ENCODE results near the gene MKRN2OS.

The MKRN2OS gene

DNA sequence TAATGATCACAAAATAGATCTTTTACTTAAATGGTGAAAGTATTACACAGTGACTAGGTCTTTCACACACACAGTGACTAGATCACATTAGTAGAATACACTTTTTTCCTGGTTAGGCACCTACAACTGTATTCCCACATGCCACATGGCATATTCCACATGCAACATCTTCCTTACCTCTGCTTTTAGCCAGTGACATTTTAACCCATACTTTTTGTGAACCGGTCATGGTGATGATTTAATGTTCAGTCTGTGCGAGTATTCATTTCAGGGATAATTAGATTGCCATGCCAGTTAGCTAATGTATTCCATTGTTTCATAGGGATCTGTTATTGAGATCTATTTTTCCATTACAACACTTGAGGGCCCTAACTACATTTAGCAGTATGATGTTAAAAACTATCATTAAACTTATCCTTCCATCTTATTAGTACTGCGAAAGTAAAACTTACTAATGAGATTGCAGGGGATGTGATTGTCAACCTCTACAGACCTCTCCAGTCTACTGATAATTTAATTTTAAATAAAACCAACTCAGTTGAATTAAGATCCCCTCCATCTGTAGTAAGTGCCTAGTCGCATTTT, 32.7 kb downstream of the MKRN2OS start:
- no peak for DNase-seq

DNA sequence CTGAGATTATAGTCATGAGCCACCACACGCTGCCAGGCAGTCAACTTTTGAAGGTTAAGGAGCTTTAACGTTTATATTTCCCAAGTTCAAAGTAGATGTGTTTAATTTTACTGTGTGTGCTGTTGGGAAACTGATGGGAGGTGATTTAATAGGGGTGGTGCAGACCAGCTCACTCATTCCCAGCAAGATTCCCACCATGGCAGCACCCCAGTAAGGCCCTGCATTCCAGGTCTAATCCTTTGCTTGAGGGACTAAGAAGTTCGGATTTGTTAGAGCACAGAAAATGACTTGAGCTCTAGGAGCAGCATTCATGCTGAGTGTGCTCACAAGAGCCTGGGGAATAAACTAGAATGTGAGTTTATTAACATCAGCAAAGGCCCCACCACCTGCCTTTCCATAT, 35.8 kb downstream of the MKRN2OS start:
- DNase-seq: no peak

DNA sequence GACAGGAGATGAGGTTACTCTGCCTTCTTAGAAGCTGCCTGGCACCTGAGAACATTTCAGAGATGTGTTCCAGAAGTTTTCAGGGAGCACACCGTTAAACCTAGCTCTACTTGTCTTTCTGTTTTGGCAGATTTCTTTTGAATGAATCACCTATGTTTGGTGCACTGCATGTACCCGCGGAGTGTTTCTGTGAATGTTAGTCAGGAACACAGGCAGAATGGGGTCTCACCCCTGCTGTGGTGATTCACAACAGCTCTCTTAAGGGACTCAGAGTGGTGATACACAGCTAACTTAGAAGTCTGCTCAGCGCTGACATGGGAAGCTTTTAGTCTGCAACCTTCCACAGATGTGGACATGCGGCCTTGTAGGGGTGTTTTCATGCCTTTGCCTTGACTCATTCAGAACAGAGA, 37.0 kb downstream of the MKRN2OS start:
- DNase-seq: no peak

DNA sequence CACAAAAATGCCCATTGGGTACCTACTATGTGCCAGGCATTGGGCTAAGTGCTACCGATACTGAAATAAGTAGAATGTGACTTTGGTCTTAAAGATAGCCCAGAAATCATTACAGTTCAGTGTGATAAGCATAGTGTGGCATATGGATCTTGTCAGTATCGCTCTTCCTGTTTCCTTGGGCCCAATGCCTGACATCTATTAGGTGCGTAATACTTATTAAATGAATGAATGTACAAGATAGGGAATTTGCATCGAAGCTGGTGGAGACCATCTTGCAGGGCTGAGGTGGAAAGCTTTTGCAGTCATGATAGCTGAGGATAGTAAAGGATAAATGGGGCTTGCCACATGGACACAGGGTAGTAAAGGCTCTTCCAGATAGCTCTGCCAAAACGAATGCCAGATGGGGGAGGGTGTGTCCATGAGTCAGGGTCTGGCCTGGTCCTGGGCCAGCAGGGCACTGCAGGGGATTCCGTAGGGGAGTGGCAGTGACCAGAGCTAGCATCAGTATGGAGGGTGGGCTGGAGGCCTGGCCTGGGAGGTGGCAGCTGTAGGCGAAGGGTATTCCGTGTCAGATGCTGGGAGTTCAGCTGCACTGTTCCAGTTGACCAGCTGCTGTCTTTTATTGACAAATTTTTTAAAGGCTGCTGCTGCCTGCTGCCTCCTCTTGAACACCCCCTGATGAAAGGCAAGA, 37.6 kb downstream of the MKRN2OS start:
- no peak for DNase-seq

DNA sequence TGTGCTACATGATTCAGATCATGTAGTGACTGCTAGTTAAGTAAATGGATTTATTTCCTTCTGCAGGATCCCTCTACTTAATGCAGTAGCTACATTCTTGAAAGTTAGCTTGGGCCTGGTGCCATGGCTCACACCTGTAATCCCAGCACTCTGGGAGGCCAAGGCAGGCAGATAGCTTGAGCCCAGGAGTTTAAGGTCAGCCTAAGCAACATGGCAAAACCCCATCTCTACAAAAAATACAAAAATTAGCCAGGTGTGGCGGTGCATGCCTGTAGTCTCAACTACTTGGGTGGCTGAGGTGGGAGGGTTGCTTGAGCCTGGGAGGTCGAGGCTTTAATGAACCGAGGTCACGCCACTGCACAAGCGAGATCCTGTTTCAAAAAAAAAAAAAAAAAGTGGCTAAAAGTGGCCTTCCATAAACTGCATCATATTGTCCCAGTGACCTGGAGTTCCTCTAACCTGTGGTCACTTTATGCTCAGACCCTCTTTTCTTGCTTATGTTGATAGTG, 39.0 kb downstream of the MKRN2OS start:
- no peak for DNase-seq

GRCh38 chr3:12503126-12503957, 42.0 kb downstream of the MKRN2OS start:
- DNase-seq: no peak

DNA sequence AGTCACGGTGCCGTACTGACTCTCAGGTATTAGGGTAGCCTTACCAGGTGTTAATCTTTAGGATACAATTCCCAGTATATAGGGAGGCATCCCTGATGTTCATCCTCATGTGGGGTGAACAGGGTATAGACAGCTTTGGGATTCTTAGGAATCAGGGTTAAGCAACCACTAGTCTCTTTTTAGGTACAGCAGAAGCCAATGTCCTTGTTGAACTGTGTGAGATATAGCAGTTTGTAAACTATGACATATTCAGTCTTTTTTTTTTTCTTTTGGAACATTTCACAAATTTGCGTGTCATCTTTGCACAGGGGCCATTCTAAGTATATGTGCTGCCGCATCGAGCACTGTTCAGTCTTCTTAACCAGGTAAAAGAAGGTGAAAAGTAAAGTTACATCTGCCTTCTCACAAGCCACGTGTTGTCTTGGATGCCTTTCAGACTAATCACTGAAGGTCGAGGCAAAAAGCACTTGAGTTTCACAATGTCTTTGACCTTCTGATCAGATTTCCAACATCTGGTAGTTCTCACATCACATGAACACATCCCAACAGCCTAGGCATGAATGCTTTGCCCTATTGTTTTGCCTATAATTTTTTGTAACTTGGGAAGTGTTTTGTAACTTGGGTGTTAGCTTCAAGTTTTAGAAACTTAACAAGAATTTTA, 43.8 kb downstream of the MKRN2OS start:
- no peak for DNase-seq

DNA sequence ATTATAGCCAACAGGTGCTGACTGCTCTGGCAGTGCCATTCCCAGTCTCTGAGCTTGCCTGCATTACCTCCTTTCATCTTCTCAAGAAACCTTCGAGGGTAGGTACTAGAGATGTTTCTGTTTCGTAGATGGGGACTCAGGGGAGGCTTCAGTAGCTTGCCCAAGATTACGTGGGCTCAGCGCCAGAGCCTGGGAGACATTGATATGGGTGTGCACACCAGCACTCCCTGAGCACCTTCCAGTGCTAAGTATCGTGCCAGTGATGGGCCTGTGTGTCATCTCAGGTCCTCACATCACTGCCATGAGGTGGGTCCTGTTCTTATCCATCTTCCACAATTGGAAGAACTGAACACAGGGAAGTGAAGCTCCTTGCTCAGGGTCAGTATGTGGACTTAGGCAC, 45.8 kb downstream of the MKRN2OS start:
- no peak for DNase-seq

DNA sequence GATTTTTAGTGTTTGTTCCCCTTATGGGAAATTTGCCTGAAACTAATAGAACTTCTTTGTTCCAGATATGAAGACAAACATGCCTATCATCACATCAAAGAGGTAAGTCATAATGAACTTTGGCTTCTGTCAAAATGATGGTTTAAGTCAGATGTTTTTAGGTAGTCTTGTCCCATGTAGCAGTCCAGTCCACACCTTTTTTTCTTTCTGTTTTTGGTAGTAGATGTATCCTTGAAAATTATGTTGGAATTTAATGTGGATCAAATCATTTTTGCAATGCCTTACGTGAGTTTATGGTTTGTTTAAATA, 48.9 kb downstream of the MKRN2OS start:
- DNase-seq: no peak

- no peak for DNase-seq
Observed at GRCh38 chr3:12495749-12496452, 49.4 kb downstream of the MKRN2OS start.

- DNase-seq: no peak
Observed at GRCh38 chr3:12490547-12490946, 54.8 kb downstream of the MKRN2OS start.

GRCh38 chr3:12489832-12490231, 55.5 kb downstream of the MKRN2OS start:
- DNase-seq: no peak

All from NCI-H2227 treated with DMSO at 0.1 percent for 48 hours (cell line).